GM18498 (cell line): ENCODE data around the gene MSRB1.
"Not testable (repeated sequence)": the region's sequence is repeated elsewhere in the genome, so short reads cannot be mapped to it uniquely, and the experiment has no call there.

Source experiments
- ATAC-seq: cut with Tn5 transposase; IDR thresholded peaks from one replicate; pipeline ENCODE4 v1.9.1; 2021; ENCODE audit warnings: mild to moderate bottlenecking, moderate library complexity; ENCODE audit not compliant: unreplicated experiment

The MSRB1 gene

GRCh38 chr16:1903845-1904840, 38.9 kb downstream of the MSRB1 start:
- ATAC-seq, result no peak

- ATAC-seq, result no peak
Observed at GRCh38 chr16:1903220-1903574, 39.8 kb downstream of the MSRB1 start.

- ATAC-seq, result no peak
Observed at GRCh38 chr16:1902547-1903219, 40.3 kb downstream of the MSRB1 start.

- no peak for ATAC-seq
Observed at GRCh38 chr16:1900452-1900774, 42.6 kb downstream of the MSRB1 start.

GRCh38 chr16:1899641-1900451, 43.2 kb downstream of the MSRB1 start:
- no peak for ATAC-seq

- not testable (repeated sequence) for ATAC-seq
Observed at GRCh38 chr16:1897692-1898091, 45.3 kb downstream of the MSRB1 start.

GRCh38 chr16:1895949-1896675, 46.9 kb downstream of the MSRB1 start:
- no peak for ATAC-seq

- no peak for ATAC-seq
Observed at GRCh38 chr16:1895068-1895467, 47.9 kb downstream of the MSRB1 start.

GRCh38 chr16:1890708-1891050, 52.3 kb downstream of the MSRB1 start:
- no peak for ATAC-seq

GRCh38 chr16:1890024-1890707, 52.8 kb downstream of the MSRB1 start:
- ATAC-seq, result no peak
